GM23338 (cell line): ENCODE measurements around the gene B3GAT3. TPM values are rescaled to one million over a fixed set of nuclear protein-coding genes. Genes with fewer than 3 reads are reported as not detected.
A peak's percentile ranks its signal among the peaks of the same experiment; 100 is the strongest.

Source experiments
- ATAC-seq: fragments of 200-7000 bp; cut with Tn5 transposase; 3 replicates; pipeline ENCODE4 v1.9.1; 2020
- DNase-seq: peaks from one replicate; pipeline ENCODE4 v3.0.0-alpha.2; 2015; ENCODE audit warnings: low spot score
- H2AFZ ChIP-seq: fragments of 200-600 bp; sonication (generic); 2 replicates; pipeline ENCODE4 v1.8.0; 2016; ENCODE audit warnings: antibody characterized with exemption, mild to moderate bottlenecking, moderate library complexity
- H3F3A ChIP-seq: fragments of 200-600 bp; sonication (generic); replicated peaks from 2 replicates; pipeline ENCODE4 v1.8.0; 2017; ENCODE audit warnings: antibody characterized with exemption, mixed run types, low read depth
- H3K27ac ChIP-seq: fragments of 200-600 bp; sonication (generic); 2 replicates; pipeline ENCODE4 v1.6.1; 2016; ENCODE audit warnings: low read depth
- H3K27me3 ChIP-seq: fragments of 200-600 bp; sonication (generic); 2 replicates; pipeline ENCODE4 v1.8.0; 2016; ENCODE audit warnings: mild to moderate bottlenecking, mixed run types, moderate library complexity; ENCODE audit not compliant: insufficient read depth
- H3K36me3 ChIP-seq: fragments of 200-600 bp; sonication (generic); 2 replicates; pipeline ENCODE4 v1.8.0; 2016; ENCODE audit warnings: mild to moderate bottlenecking; ENCODE audit not compliant: insufficient read depth
- H3K4me1 ChIP-seq: fragments of 200-600 bp; sonication (generic); 2 replicates; pipeline ENCODE4 v1.8.0; 2016; ENCODE audit warnings: mild to moderate bottlenecking, moderate library complexity; ENCODE audit not compliant: insufficient read depth
- H3K4me2 ChIP-seq: fragments of 200-600 bp; sonication (generic); 2 replicates; pipeline ENCODE4 v1.7.1; 2017; ENCODE audit warnings: mixed run types
- H3K4me3 ChIP-seq: fragments of 200-600 bp; sonication (generic); 2 replicates; pipeline ENCODE4 v1.6.1; 2016; ENCODE audit warnings: mixed run types
- H3K79me2 ChIP-seq: fragments of 200-600 bp; sonication (generic); replicated peaks from 2 replicates; pipeline ENCODE4 v1.8.0; 2017; ENCODE audit warnings: mild to moderate bottlenecking; ENCODE audit not compliant: insufficient read depth
- H3K9me2 ChIP-seq: fragments of 200-600 bp; sonication (generic); 2 replicates; pipeline ENCODE4 v1.8.0; 2017; ENCODE audit not compliant: insufficient read depth
- H4K20me1 ChIP-seq: fragments of 200-600 bp; sonication (generic); replicated peaks from 2 replicates; pipeline ENCODE4 v1.8.0; 2017; ENCODE audit warnings: mild to moderate bottlenecking; ENCODE audit not compliant: insufficient read depth
- H3K27ac Mint-ChIP-seq: 2 replicates; pipeline ENCODE4 v1.8.0; 2020; ENCODE audit warnings: inconsistent platforms, mild to moderate bottlenecking, moderate library complexity, mixed read lengths
- H3K27me3 Mint-ChIP-seq: 3 replicates; pipeline ENCODE4 v1.8.0; 2022; ENCODE audit warnings: low read depth, mild to moderate bottlenecking, moderate library complexity, mixed read lengths, inconsistent platforms; ENCODE audit not compliant: insufficient read depth, poor library complexity
- H3K36me3 Mint-ChIP-seq: 3 replicates; pipeline ENCODE4 v1.8.0; 2021; ENCODE audit warnings: low read depth, mild to moderate bottlenecking, inconsistent platforms, moderate library complexity, mixed read lengths
- H3K4me1 Mint-ChIP-seq: 3 replicates; pipeline ENCODE4 v1.8.0; 2020; ENCODE audit warnings: mild to moderate bottlenecking, inconsistent platforms, mixed read lengths
- H3K4me3 Mint-ChIP-seq: 3 replicates; pipeline ENCODE4 v1.8.0; 2021; ENCODE audit warnings: moderate library complexity, mild to moderate bottlenecking, inconsistent platforms, mixed read lengths
- H3K9me3 Mint-ChIP-seq: 3 replicates; pipeline ENCODE4 v1.8.0; 2020; ENCODE audit warnings: moderate library complexity, mild to moderate bottlenecking, inconsistent platforms, mixed read lengths
- CREB1 ChIP-seq: fragments of 250-450 bp; sonication (Bioruptor Pico); IDR thresholded peaks from 2 replicates; pipeline ENCODE4 v1.5.0; 2020; ENCODE audit warnings: low read depth, mild to moderate bottlenecking, moderate library complexity
- CTCF ChIP-seq, 2 experiments: fragments of 200-600 bp in 1 of 2; sonication (generic) in 1 of 2; conservative IDR thresholded peaks; 2 replicates each; pipeline versions ENCODE4 v1.5.1 to v1.6.1; 2016 to 2017; ENCODE audit warnings: antibody characterized with exemption in 2 of 2, low read depth in 2 of 2, mild to moderate bottlenecking in 2 of 2, moderate library complexity in 1 of 2
- ETS1 ChIP-seq: IDR thresholded peaks from 2 replicates; pipeline ENCODE4 v1.6.1; 2016; ENCODE audit warnings: antibody characterized with exemption
- EZH2 ChIP-seq: fragments of 200-600 bp; sonication (generic); IDR thresholded peaks from one replicate; pipeline ENCODE4 v1.8.0; 2017; ENCODE audit warnings: antibody characterized with exemption, mild to moderate bottlenecking, low read depth; ENCODE audit not compliant: unreplicated experiment
- EZH2phosphoT487 ChIP-seq: fragments of 200-600 bp; sonication (generic); IDR thresholded peaks from one replicate; pipeline ENCODE4 v1.8.1; 2018; ENCODE audit warnings: antibody characterized with exemption; ENCODE audit not compliant: unreplicated experiment
- JUNB ChIP-seq: IDR thresholded peaks from one replicate; pipeline ENCODE4 v1.6.1; 2016; ENCODE audit warnings: antibody characterized with exemption; ENCODE audit not compliant: unreplicated experiment
- POLR2AphosphoS5 ChIP-seq: IDR thresholded peaks from 2 replicates; pipeline ENCODE4 v1.6.1; 2016; ENCODE audit warnings: antibody characterized with exemption, low read depth
- REST ChIP-seq: IDR thresholded peaks from one replicate; pipeline ENCODE4 v1.6.1; 2018; ENCODE audit warnings: antibody characterized with exemption; ENCODE audit not compliant: unreplicated experiment
- STAT1 ChIP-seq: IDR thresholded peaks from one replicate; pipeline ENCODE4 v1.6.1; 2016; ENCODE audit warnings: antibody characterized with exemption; ENCODE audit not compliant: unreplicated experiment
- ZNF114 ChIP-seq: fragments of 250-450 bp; sonication (Bioruptor Pico); IDR thresholded peaks from 2 replicates; pipeline ENCODE4 v1.5.0; 2020; ENCODE audit warnings: mild to moderate bottlenecking, moderate library complexity
- ZNF331 ChIP-seq: fragments of 250-450 bp; sonication (Bioruptor Pico); IDR thresholded peaks from 2 replicates; pipeline ENCODE4 v1.5.0; 2020; ENCODE audit warnings: low read depth, mild to moderate bottlenecking, moderate library complexity
- polyA plus RNA-seq: library from polyadenylated mRNA; unstranded; fragments of >200 nt; fragmentation: Nextera tagmentation; extraction: Ambion mirVana; gene quantifications from 2 replicates; pipeline ENCODE4 v1.2.1, GENCODE V29; 2016
- total RNA-seq: library from RNA; depleted of rRNA; stranded (reverse); fragments of >200 nt; shearing (Covaris generic); gene quantifications from 2 replicates; pipeline ENCODE4 v1.2.3, GENCODE V29; 2014

B3GAT3 gene
- total and polyA plus RNA-seq, 2 experiments from 2014 or later, result 16.4 to 18.4 TPM

GRCh38 chr11:62592989-62593421 lies 28.8 kb downstream of the B3GAT3 start:
- peaks cover 4% of the 10 kb centered on the region; the same call in 2 of the 3 replicates for H3K9me3 Mint-ChIP-seq
- H3K79me2 ChIP-seq, result peaks cover 15% of the 10 kb centered on the region
- peaks cover 19% of the 10 kb centered on the region for H4K20me1 ChIP-seq

More at GRCh38 chr11:62592989-62593421, 28.8 kb downstream of the B3GAT3 start:
- TF ChIP-seq CREB1 (CRISPR knock-in tag) (no peak), JUNB (no peak), STAT1 (no peak), EZH2 (no peak), REST (no peak), ETS1 (no peak), CTCF (conservative IDR thresholded peaks at IDR 0.05; ENCODE audit: low read depth in 2 of 2) (no peak), EZH2phosphoT487 (no peak), POLR2AphosphoS5 (no peak), ZNF331 (no peak), ZNF114 (no peak)
- Histone ChIP-seq H3K36me3 (peaks cover 28% of the 10 kb centered on the region), H3K4me2 (peak overlapping the region; percentile 92; the same call in 1 of the 2 replicates), H3K4me1 (peaks cover 12% of the 10 kb centered on the region; the same call in 1 of the 2 replicates), H3K4me3 (no peak overlapping the region; the same call in 1 of the 2 replicates), H3F3A (peaks cover 55% of the 10 kb centered on the region), H3K27me3 (no peaks in the 10 kb centered on the region), H3K9me2 (no peaks in the 10 kb centered on the region), H2AFZ (no peak overlapping the region), H3K27ac (no peak overlapping the region)
- no peak for DNase-seq
- H3K27me3 Mint-ChIP-seq, result peaks cover 27% of the 10 kb centered on the region
- peak overlapping the region; percentile 47; the same call in 2 of the 3 replicates for H3K4me3 Mint-ChIP-seq
- H3K4me1 Mint-ChIP-seq, result peaks cover 18% of the 10 kb centered on the region
- H3K27ac Mint-ChIP-seq, result no peak overlapping the region
- no peak for ATAC-seq
- H3K36me3 Mint-ChIP-seq, result peaks cover 64% of the 10 kb centered on the region
